HuH-7.5 (cell line): ENCODE measurements around the gene SKAP1.
"Not testable (repeated sequence)": the region's sequence is repeated elsewhere in the genome, so short reads cannot be mapped to it uniquely, and the experiment has no call there.

ENCODE experiments used
- DNase-seq: peaks from one replicate; pipeline ENCODE4 v3.0.0; 2011; ENCODE audit warnings: low spot score

Gene SKAP1

DNA sequence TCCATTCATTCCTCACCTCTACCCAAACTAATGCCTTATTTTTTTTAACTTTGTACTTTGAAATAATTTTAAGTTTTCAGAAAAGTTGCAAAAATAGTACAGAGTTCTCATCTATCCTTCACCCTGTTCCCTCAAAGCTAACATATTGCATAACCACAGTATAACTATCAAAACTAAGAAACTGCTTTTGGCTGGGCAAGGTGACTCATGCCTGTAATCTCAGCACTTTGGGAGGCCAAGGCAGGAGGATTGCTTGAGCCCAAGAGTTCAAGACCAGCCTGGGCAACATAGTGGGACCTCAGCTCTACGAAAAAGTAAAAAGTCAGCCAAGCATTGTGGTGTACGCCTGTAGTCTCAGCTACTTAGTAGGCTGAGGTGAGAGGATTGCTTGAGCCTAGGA lies 147.7 kb downstream of the SKAP1 start:
- no peak for DNase-seq

GRCh38 chr17:48278760-48279491 lies 151.1 kb downstream of the SKAP1 start:
- DNase-seq = no peak

DNA sequence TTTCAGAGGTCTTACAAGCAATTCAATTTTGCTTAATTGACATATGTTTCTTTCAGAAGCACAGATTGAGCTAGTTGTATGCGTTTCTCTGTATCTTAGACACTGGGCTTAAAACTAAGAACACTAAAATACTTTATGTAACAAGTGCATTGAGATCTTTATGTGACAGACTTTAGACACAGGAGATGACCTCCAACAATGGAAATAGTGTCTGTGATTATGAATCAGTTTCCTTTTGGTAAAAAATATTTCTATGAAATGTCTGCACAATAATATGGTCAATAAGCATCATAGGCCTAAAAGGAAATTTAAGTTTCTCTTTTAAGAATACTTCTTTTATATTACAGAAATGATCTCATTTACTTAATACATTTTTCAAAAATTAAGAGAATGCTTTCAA lies 153.2 kb downstream of the SKAP1 start:
- no peak for DNase-seq

DNA sequence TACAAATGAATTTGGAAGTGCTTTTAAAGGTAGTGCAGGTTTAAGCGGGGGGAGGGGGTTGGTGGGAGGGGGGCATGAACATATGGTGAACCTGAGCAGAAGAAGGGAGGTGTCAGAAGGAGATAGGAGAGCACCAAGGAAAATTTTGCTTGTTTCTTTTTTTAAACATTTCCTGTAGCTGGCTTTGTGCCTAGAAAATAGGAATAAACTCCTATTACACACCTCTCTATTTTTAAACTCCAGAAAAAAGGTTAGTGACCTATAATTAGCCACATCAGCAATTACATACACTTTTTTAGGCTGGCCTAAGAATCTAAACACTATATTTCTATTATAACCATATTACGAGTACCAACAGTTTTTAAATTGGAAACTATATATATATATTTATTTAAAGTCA lies 159.1 kb downstream of the SKAP1 start:
- no peak for DNase-seq

- DNase-seq = no peak
These were observed 160.8 kb downstream of the SKAP1 start for GRCh38 chr17:48269209-48269608.

DNA sequence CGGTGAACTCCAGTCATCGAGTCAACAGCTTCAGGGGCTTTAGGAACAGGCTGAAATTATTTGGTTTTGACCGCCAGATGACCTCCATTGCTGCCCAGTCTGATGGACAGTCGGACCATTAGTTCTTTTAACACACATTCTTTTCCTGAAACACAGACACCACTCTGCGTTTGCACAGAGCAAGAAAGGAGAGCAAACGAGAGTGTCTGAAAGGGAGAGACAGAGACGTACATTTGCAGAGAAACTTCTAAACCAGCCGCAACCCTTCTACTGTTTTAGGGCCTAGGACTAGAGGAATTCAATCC lies 166.3 kb downstream of the SKAP1 start:
- no peak for DNase-seq

DNA sequence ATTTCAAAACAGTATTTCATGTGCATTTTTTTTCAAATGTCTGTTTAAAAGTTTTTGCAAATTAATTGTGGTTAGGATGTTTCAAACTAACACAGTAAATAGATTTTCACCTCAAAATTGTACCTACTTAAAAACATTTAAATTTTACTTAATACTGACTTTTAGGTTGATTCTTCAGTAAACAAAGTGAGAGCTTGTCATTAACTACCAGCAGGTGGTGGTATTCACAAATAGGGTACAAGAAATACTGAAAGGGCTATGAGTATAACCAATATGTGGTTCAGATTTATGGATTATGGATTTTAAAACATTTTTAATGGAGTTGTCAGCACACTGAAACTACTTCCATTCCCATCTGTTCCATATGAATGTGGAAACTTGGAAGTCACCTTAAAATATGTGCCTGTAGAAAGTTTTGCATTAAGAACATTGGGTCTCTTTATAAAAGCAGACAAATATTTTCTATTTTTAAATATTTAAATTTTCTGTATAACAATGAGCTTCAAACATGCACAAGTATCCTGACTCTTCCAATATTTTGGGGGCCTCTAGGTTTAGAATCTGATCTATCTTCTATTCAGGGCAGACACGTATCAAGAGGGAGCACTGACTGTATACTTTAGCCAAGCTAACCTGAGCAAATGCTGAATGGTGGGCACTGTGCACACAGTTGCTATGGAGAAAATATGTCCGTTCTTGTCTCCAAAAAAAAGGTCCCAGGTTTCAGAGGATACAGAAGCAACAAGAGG lies 166.9 kb downstream of the SKAP1 start:
- DNase-seq = no peak

- DNase-seq = peak; percentile 19
These were observed 168.6 kb downstream of the SKAP1 start for GRCh38 chr17:48261297-48261880.

GRCh38 chr17:48259694-48260291 lies 170.2 kb downstream of the SKAP1 start:
- DNase-seq = no peak

DNA sequence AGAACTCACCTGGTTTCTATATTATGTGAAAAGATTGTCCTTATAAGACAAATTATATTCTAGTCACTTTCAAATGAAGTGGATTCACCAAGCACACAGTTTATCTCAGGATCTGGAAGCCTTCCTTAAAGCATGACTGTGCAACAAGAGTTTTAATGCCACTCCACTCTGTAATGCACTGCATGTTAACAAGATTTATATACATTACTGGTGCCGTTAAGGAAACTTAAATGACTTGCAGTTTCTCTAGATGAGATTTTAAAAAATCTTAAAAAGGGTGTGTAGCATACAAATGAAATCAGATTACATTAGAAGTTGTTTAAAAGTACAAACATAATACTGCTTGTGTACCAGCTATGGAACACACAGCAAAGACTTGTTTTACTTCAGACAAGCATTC lies 171.7 kb downstream of the SKAP1 start:
- no peak for DNase-seq

DNA sequence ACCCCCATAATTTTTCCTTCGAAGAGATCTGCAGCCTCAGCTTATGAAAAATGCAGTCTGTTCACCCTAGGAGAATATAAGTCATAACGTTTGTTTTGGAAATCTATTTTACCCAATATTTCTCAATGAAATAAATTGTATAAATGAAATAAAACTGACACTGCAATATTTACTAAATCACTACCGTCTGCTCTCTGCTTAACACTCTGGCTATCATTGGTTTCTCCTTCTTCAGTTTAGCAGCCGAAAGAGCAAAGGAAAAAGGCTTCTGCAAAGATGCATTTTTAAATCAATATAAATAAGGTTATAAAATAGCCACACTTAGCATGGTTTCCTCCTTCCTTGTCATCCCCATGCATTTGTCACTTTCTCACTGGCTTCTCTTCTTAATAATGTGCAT lies 174.3 kb downstream of the SKAP1 start:
- no peak for DNase-seq

GRCh38 chr17:48254896-48255295 lies 175.1 kb downstream of the SKAP1 start:
- DNase-seq = no peak

DNA sequence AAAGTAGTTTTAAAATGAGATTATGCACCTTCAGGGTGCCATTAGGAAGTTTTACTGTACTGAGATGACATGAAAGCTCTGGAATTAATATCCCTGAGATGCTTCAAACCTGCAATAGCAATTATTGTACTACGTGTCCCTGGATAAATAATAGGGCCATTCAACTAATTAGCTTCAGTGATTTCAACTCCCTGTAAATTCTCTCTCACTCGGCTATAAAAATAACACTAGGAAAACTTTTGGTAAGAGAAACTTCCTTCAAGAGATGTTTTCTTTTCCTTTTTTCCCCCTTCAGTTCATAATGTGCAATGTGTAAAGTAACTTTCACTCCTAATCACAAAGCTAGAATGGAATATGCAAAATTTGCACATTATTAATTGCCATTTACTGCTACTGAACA lies 176.0 kb downstream of the SKAP1 start:
- DNase-seq = no peak

DNA sequence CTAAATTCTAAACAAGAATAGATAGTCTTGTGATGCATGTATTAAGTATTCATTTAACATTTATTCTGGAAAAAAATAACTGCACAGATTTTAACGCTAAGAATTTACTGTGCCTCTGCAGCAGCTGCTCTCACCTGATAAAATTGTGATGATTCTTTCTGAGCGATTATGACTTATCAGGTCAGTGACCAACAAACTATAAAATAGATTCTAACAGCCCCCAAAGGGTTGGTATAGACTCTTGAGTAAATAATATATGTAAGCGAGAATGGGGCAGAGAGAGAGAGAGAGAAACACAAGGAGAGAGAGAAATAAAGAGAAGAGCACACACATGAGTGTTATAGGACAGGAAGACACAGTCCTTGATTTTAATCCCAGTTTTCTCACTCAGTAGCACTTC lies 178.1 kb downstream of the SKAP1 start:
- DNase-seq = no peak

DNA sequence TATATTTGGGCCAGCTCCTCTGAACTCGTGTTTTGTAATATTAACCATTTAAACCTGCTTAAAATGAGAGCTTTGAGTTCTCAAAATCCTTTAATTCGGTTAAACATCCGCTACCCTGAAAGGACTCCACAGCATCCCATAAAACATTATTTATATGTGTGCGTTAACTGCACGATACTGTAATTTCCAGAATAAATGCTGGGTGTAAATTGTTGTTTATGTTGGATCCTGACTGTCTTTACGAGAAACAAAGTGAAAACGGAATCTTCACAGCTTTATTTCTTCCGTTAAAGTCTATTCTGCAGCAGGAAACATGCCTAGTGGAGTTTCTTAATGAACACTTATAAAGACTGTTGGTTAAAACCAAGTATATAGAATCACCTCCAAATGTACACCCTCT lies 179.1 kb downstream of the SKAP1 start:
- no peak for DNase-seq

- DNase-seq = not testable (repeated sequence)
These were observed 180.0 kb downstream of the SKAP1 start for GRCh38 chr17:48250059-48250458.

- no peak for DNase-seq
These were observed 182.4 kb downstream of the SKAP1 start for GRCh38 chr17:48247603-48248002.

DNA sequence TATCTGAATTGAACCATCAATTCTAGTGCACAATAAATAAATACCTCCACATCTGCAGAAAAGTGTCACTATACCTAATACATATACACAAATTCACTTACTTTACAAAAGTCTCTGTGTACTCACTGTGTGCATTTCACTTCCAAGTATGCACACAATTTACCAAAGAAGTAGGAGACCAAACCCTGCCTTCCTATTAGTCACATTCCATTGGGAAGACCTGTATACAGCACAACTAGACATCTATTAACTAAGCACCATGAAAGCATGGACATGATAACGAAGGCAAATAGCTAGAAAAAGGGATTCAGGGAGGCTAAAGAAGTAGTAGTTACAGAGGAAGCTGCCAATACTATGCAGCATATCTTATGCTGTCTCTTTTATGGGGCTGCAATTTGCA lies 183.0 kb downstream of the SKAP1 start:
- DNase-seq = no peak

DNA sequence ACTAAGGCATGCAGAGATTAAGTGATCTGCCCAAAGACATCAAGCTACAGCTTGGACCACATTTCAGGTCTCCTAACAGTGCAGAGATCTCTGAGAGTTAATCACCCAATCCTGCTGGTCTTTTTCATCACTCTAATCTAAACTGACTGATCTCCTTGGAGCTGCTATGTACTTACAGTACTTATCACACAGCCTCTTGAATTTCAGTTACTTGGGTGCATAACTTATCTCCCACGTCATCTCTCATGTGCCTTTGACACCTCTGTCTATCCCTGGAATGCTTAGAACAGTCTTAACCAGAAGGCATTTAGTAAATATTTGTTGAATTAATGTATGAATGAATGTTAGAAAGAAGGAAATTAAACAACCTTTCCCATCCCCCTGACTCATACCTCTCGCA lies 183.4 kb downstream of the SKAP1 start:
- no peak for DNase-seq

GRCh38 chr17:48245465-48246033 lies 184.5 kb downstream of the SKAP1 start:
- not testable (repeated sequence) for DNase-seq

GRCh38 chr17:48244814-48245213 lies 185.2 kb downstream of the SKAP1 start:
- no peak for DNase-seq

DNA sequence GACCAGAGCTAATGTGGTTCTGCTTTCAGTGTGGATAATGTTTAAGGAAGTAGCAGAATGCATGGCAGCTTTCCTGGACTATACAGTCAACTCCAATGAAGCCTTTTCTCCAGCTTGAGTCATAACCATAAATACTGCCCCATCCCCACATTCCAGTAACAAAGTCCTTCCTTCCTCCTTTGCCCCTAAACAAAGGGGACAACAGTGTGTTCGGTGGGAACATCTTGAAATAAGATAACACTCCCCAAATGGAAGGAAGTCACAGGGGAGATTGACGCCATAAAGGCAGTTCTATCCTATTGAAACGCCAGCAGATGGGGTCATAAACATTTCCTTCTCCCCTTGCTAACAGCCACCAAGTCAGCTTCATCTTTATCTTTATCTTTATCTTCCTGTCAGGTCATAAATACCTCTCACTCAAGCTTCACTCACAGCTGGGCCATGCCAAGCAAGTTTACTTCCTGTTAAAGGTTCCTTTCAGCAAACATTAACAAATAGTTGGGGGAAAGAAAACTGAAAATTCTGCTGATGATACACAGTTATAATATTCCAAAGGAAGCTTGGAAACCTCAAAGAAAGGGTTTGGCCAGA lies 185.8 kb downstream of the SKAP1 start:
- no peak for DNase-seq
